GM13977 (cell line): ENCODE measurements around the gene ZC3H12A.
A peak's percentile ranks its signal among the peaks of the same experiment; 100 is the strongest.

ENCODE experiments used
- DNase-seq: peaks from one replicate; pipeline ENCODE4 v3.0.0; 2012; ENCODE audit warnings: low spot score
- CTCF ChIP-seq: IDR thresholded peaks from 2 replicates; pipeline ENCODE4 v1.5.1; 2012; ENCODE audit warnings: mild to moderate bottlenecking, control low read depth; ENCODE audit not compliant: insufficient read depth; ENCODE audit errors: extremely low read depth, missing control alignments
- in situ Hi-C: fragments of 300-500 bp; cut with MboI; formaldehyde crosslinking; loops from one replicate; pipeline ENCODE4 v1.12.0; 2022; ENCODE audit warnings: low sequenced_read_pairs, low pct_unique_long_range_greater_than_20kb, mixed read lengths, inconsistent platforms; ENCODE audit not compliant: unreplicated experiment

The ZC3H12A gene

GRCh38 chr1:37474046-37474696 is at the start of gene ZC3H12A:
ZC3H12A (plus strand) TSS chr1:37474580; CDS start chr1:37475497, 917 bp downstream.
- TF ChIP-seq CTCF = no peak
- peak; percentile 100 for DNase-seq
- in situ Hi-C loops = no loop called here

- no peak for DNase-seq
- in situ Hi-C loops = no loop called here
- no peak for TF ChIP-seq CTCF
Measured at GRCh38 chr1:37425221-37425620, 49.2 kb upstream of the ZC3H12A start.

GRCh38 chr1:37429029-37429428 is 45.4 kb upstream of the ZC3H12A start:
- in situ Hi-C loops = no loop called here
- TF ChIP-seq CTCF = no peak

GRCh38 chr1:37430103-37430985 is 44.0 kb upstream of the ZC3H12A start:
- in situ Hi-C loops = no loop called here
- no peak for DNase-seq
- no peak for TF ChIP-seq CTCF

More at GRCh38 chr1:37429029-37429428, 45.4 kb upstream of the ZC3H12A start:
- DNase-seq = no peak

GRCh38 chr1:37432716-37433115 is 41.7 kb upstream of the ZC3H12A start:
- in situ Hi-C loops = no loop called here
- no peak for TF ChIP-seq CTCF
- DNase-seq = no peak

GRCh38 chr1:37433171-37433570 is 41.2 kb upstream of the ZC3H12A start:
- in situ Hi-C loops = no loop called here
- TF ChIP-seq CTCF = no peak
- DNase-seq = no peak
